GM18873 (cell line): Measurements from ENCODE around the gene CA12.
"Not testable (repeated sequence)": the region's sequence is repeated elsewhere in the genome, so short reads cannot be mapped to it uniquely, and the experiment has no call there.

ENCODE experiments used
- ATAC-seq: cut with Tn5 transposase; IDR thresholded peaks from one replicate; pipeline ENCODE4 v1.9.1; 2021; ENCODE audit warnings: mild to moderate bottlenecking, moderate library complexity, moderate number of reproducible peaks; ENCODE audit not compliant: unreplicated experiment, low FRiP score

The CA12 gene

GRCh38 chr15:63381301-63382204 is at the start of gene CA12:
Gene CA12, minus strand, starts transcription at chr15:63381846. Its CDS starts 126 bp downstream, at chr15:63381720.
- no peak for ATAC-seq

GRCh38 chr15:63430766-63431451 is 49.3 kb upstream of the CA12 start:
- ATAC-seq, result no peak

GRCh38 chr15:63426552-63426951 is 44.9 kb upstream of the CA12 start:
- ATAC-seq, result no peak

GRCh38 chr15:63425426-63425985 is 43.9 kb upstream of the CA12 start:
- no peak for ATAC-seq

- no peak for ATAC-seq
These were observed 41.4 kb upstream of the CA12 start for GRCh38 chr15:63422891-63423590.

- no peak for ATAC-seq
These were observed 39.8 kb upstream of the CA12 start for GRCh38 chr15:63421433-63421832.

- no peak for ATAC-seq
These were observed 38.7 kb upstream of the CA12 start for GRCh38 chr15:63420333-63420747.

GRCh38 chr15:63418811-63419210 is 37.2 kb upstream of the CA12 start:
- ATAC-seq, result no peak

- no peak for ATAC-seq
These were observed 36.1 kb upstream of the CA12 start for GRCh38 chr15:63417721-63418120.

- not testable (repeated sequence) for ATAC-seq
These were observed 35.6 kb upstream of the CA12 start for GRCh38 chr15:63417274-63417673.

GRCh38 chr15:63414474-63415120 is 33.0 kb upstream of the CA12 start:
- no peak for ATAC-seq

- ATAC-seq, result no peak
These were observed 30.9 kb upstream of the CA12 start for GRCh38 chr15:63412551-63412950.

- ATAC-seq, result no peak
These were observed 30.2 kb upstream of the CA12 start for GRCh38 chr15:63411866-63412265.

GRCh38 chr15:63409179-63409578 is 27.5 kb upstream of the CA12 start:
- ATAC-seq, result no peak

- ATAC-seq, result no peak
These were observed 26.9 kb upstream of the CA12 start for GRCh38 chr15:63408524-63408923.

- ATAC-seq, result no peak
These were observed 26.0 kb upstream of the CA12 start for GRCh38 chr15:63407612-63408011.

- ATAC-seq, result no peak
These were observed 24.2 kb upstream of the CA12 start for GRCh38 chr15:63405683-63406390.

- ATAC-seq, result no peak
These were observed 23.5 kb upstream of the CA12 start for GRCh38 chr15:63405159-63405558.

GRCh38 chr15:63403254-63403945 is 21.8 kb upstream of the CA12 start:
- ATAC-seq, result no peak
